PC-9 (cell line): ENCODE results near the gene CHMP4B. TPM values are rescaled to one million over a fixed set of nuclear protein-coding genes. Genes with fewer than 3 reads are reported as not detected.

Experiments used
- BruUV-seq: library from RNA; stranded (reverse); fragments of 400-500 nt; replicated peaks from 2 replicates; lab custom pipeline; 2021; lab: Mats Ljungman, UMichigan
- CTCF ChIA-PET: fragments of 300-600 bp; sonication (Branson Sonifier 250); formaldehyde crosslinking; loops from one replicate; lab custom pipeline; 2022; ENCODE audit warnings: antibody characterized with exemption; lab: Charles Lee
- POLR2A ChIA-PET: fragments of 300-600 bp; sonication (Branson Sonifier 250); formaldehyde crosslinking; loops from one replicate; lab custom pipeline; 2022; ENCODE audit warnings: antibody characterized with exemption; ENCODE audit not compliant: unreplicated experiment; lab: Charles Lee
- DNase-seq, 2 experiments: peaks; one replicate each; pipeline versions ENCODE4 v3.0.0 to v3.0.0-alpha.2; 2015 to 2022; ENCODE audit warnings: mixed read lengths in 1 of 2
- H2AFZ ChIP-seq: fragments of 200-600 bp; sonication (generic); 2 replicates; pipeline ENCODE4 v1.8.1; 2017; ENCODE audit warnings: antibody characterized with exemption
- H3F3A ChIP-seq: fragments of 200-600 bp; sonication (generic); 2 replicates; pipeline ENCODE4 v1.8.1; 2017; ENCODE audit warnings: antibody characterized with exemption, mild to moderate bottlenecking, low read depth; ENCODE audit not compliant: insufficient read depth
- H3K27ac ChIP-seq: fragments of 200-600 bp; sonication (generic); 2 replicates; pipeline ENCODE4 v1.6.1; 2016; ENCODE audit warnings: mixed run types
- H3K27me3 ChIP-seq: fragments of 200-600 bp; sonication (generic); 2 replicates; pipeline ENCODE4 v1.6.1; 2016; ENCODE audit warnings: low read depth, mixed run types; ENCODE audit not compliant: insufficient read depth
- H3K36me3 ChIP-seq: fragments of 200-600 bp; sonication (generic); 2 replicates; pipeline ENCODE4 v1.6.1; 2016; ENCODE audit warnings: low read depth, mixed run types
- H3K4me1 ChIP-seq: fragments of 200-600 bp; sonication (generic); replicated peaks from 2 replicates; pipeline ENCODE4 v1.6.1; 2016; ENCODE audit warnings: mixed run types; ENCODE audit not compliant: insufficient read depth
- H3K4me2 ChIP-seq: fragments of 200-600 bp; sonication (generic); 2 replicates; pipeline ENCODE4 v1.6.1; 2017; ENCODE audit warnings: mixed run types
- H3K4me3 ChIP-seq: fragments of 200-600 bp; sonication (generic); 2 replicates; pipeline ENCODE4 v1.6.1; 2016; ENCODE audit warnings: mixed run types
- H3K79me2 ChIP-seq: fragments of 200-600 bp; sonication (generic); 2 replicates; pipeline ENCODE4 v1.6.1; 2017; ENCODE audit warnings: low read depth, mixed run types
- H3K9me2 ChIP-seq: fragments of 200-600 bp; sonication (generic); 2 replicates; pipeline ENCODE4 v1.8.1; 2017; ENCODE audit warnings: mild to moderate bottlenecking; ENCODE audit not compliant: insufficient read depth
- H3K9me3 ChIP-seq: fragments of 200-600 bp; sonication (generic); 2 replicates; pipeline ENCODE4 v1.8.1; 2016; ENCODE audit warnings: low read depth; ENCODE audit not compliant: insufficient read depth
- H4K20me1 ChIP-seq: fragments of 200-600 bp; sonication (generic); 2 replicates; pipeline ENCODE4 v1.8.1; 2017; ENCODE audit not compliant: insufficient read depth
- CTCF ChIP-seq: fragments of 200-600 bp; sonication (generic); conservative IDR thresholded peaks from 2 replicates; pipeline ENCODE4 v1.6.1; 2017; ENCODE audit warnings: mixed run types, antibody characterized with exemption, mild to moderate bottlenecking, moderate library complexity
- EZH2 ChIP-seq: fragments of 200-600 bp; sonication (generic); IDR thresholded peaks from 2 replicates; pipeline ENCODE4 v1.8.0; 2017; ENCODE audit warnings: antibody characterized with exemption, low read depth
- intact Hi-C: fragments of 100-400 bp; cut with micrococcal nuclease; formaldehyde crosslinking; loops from one replicate; pipeline ENCODE4 v1.10.0; 2022; ENCODE audit not compliant: unreplicated experiment
- total RNA-seq: library from RNA; stranded (reverse); gene quantifications from 2 replicates; pipeline ENCODE4 v1.2.3, GENCODE V29; 2021

Gene CHMP4B
- total RNA-seq, 1 experiment from 2014 or later, result 180 TPM

GRCh38 chr20:33796263-33796906 is 14.8 kb upstream of the CHMP4B start:
- no peak for TF ChIP-seq EZH2
- no peak for TF ChIP-seq CTCF
- Histone ChIP-seq H4K20me1 (no peaks in the 10 kb centered on the region), H3F3A (peaks cover 38% of the 10 kb centered on the region), H3K4me2 (peak overlapping the region; percentile 74), H3K79me2 (peaks cover 3% of the 10 kb centered on the region; the same call in 1 of the 2 replicates), H3K27ac (peak overlapping the region; percentile 95), H3K36me3 (no peaks in the 10 kb centered on the region), H3K9me2 (no peaks in the 10 kb centered on the region), H3K4me1 (peaks cover 52% of the 10 kb centered on the region), H3K9me3 (no peaks in the 10 kb centered on the region), H3K27me3 (no peaks in the 10 kb centered on the region), H2AFZ (no peak overlapping the region; the same call in 1 of the 2 replicates), H3K4me3 (peak overlapping the region; percentile 42; the same call in 1 of the 2 replicates)
- POLR2A ChIA-PET, result interaction anchor here (0.5 kb wide), 1 partner anchor 71 kb away, joined by 11 read pairs; no protein-coding TSS in a partner anchor
- CTCF ChIA-PET, result no interaction called here
- BruUV-seq, result TSS peak; percentile 65
- intact Hi-C loops, result loop anchor here (2.0 kb wide), 2 partner anchors 14 to 196 kb away; partner anchors contain the start of genes CHMP4B and RALY
- DNase-seq, result peak; percentile 88 to 97

GRCh38 chr20:33796907-33797544 is 14.1 kb upstream of the CHMP4B start:
- peak in 1 of 2 experiments; percentile 97 for DNase-seq
- intact Hi-C loops, result loop anchor here (2.0 kb wide), 2 partner anchors 14 to 196 kb away; partner anchors contain the start of genes CHMP4B and RALY

More at GRCh38 chr20:33796907-33797544, 14.1 kb upstream of the CHMP4B start:
- Histone ChIP-seq H3K9me3 (no peaks in the 10 kb centered on the region), H3K36me3 (no peaks in the 10 kb centered on the region), H3K4me3 (peak overlapping the region; percentile 28; the same call in 1 of the 2 replicates), H3K79me2 (no peaks in the 10 kb centered on the region), H3K27ac (peak overlapping the region; percentile 95), H4K20me1 (no peaks in the 10 kb centered on the region), H3K9me2 (no peaks in the 10 kb centered on the region), H3K4me1 (peaks cover 52% of the 10 kb centered on the region), H3K27me3 (no peaks in the 10 kb centered on the region), H3F3A (peaks cover 38% of the 10 kb centered on the region), H2AFZ (no peak overlapping the region; the same call in 1 of the 2 replicates), H3K4me2 (peak overlapping the region; percentile 74)
- BruUV-seq, result no TSS peak
- ChIA-PET POLR2A (interaction anchor here (0.5 to 0.6 kb wide), 3 partner anchors 22 to 207 kb away, joined by 4 to 11 read pairs (median 8); no protein-coding TSS in a partner anchor), CTCF (no interaction called here)
- TF ChIP-seq CTCF (no peak), EZH2 (no peak)
